Fibroblast of skin of scalp (primary cell): ENCODE measurements around the gene SEC61B. TPM values are rescaled to one million over a fixed set of nuclear protein-coding genes. Genes with fewer than 3 reads are reported as not detected.

Experiments used
- DNase-seq: peaks from one replicate; pipeline ENCODE4 v3.0.0-alpha.2; 2013
- polyA plus RNA-seq, 2 experiments: library from polyadenylated mRNA; unstranded; fragments of 120-200 nt; gene quantifications; one replicate each; pipeline ENCODE4 v1.2.1, GENCODE V29; 2013; ENCODE audit not compliant: insufficient read length in 2 of 2

Gene SEC61B
- polyA plus RNA-seq (2013, experiment 1 of 2; ENCODE audit: insufficient read length), result 279 TPM
- polyA plus RNA-seq (2013, experiment 2 of 2; ENCODE audit: insufficient read length), result 244 TPM

- DNase-seq, result peak; percentile 96
Measured at GRCh38 chr9:99221621-99222415, at the start of gene SEC61B, which contains the start of gene ALG2. Gene SEC61B (plus strand): TSS chr9:99222282. CDS start chr9:99222364, 82 bp downstream. Gene ALG2 (minus strand): TSS chr9:99221942. CDS start chr9:99221894, 48 bp downstream.

GRCh38 chr9:99173570-99174504, 48.2 kb upstream of the SEC61B start:
- DNase-seq, result no peak

GRCh38 chr9:99176527-99177013, 45.5 kb upstream of the SEC61B start:
- no peak for DNase-seq

GRCh38 chr9:99177576-99178366, 44.3 kb upstream of the SEC61B start:
- no peak for DNase-seq

GRCh38 chr9:99178912-99179872, 42.9 kb upstream of the SEC61B start:
- no peak for DNase-seq

GRCh38 chr9:99180199-99180598, 41.9 kb upstream of the SEC61B start:
- DNase-seq, result no peak

- no peak for DNase-seq
Measured at GRCh38 chr9:99180662-99181061, 41.4 kb upstream of the SEC61B start.

GRCh38 chr9:99181206-99181605, 40.9 kb upstream of the SEC61B start:
- no peak for DNase-seq

GRCh38 chr9:99181621-99182020, 40.5 kb upstream of the SEC61B start:
- peak; percentile 62 for DNase-seq

- peak; percentile 12 for DNase-seq
Measured at GRCh38 chr9:99182356-99182755, 39.7 kb upstream of the SEC61B start.

GRCh38 chr9:99183616-99184015, 38.5 kb upstream of the SEC61B start:
- no peak for DNase-seq

GRCh38 chr9:99184110-99184474, 38.0 kb upstream of the SEC61B start:
- no peak for DNase-seq

- DNase-seq, result peak; percentile 90
Measured at GRCh38 chr9:99184475-99185347, 37.4 kb upstream of the SEC61B start.

- no peak for DNase-seq
Measured at GRCh38 chr9:99185348-99185632, 36.8 kb upstream of the SEC61B start.

- DNase-seq, result no peak
Measured at GRCh38 chr9:99185934-99186333, 36.1 kb upstream of the SEC61B start.

GRCh38 chr9:99187311-99187710, 34.8 kb upstream of the SEC61B start:
- no peak for DNase-seq

- no peak for DNase-seq
Measured at GRCh38 chr9:99189186-99189585, 32.9 kb upstream of the SEC61B start.

- no peak for DNase-seq
Measured at GRCh38 chr9:99189887-99190596, 32.0 kb upstream of the SEC61B start.

- no peak for DNase-seq
Measured at GRCh38 chr9:99190597-99191283, 31.3 kb upstream of the SEC61B start.
